SK-N-SH (cell line): ENCODE results near the gene TRPC4.

Experiments
- CTCF ChIP-seq: fragments of 200-600 bp; sonication (generic); IDR thresholded peaks from 2 replicates; pipeline ENCODE4 v1.6.1; 2017; ENCODE audit warnings: antibody characterized with exemption, mild to moderate bottlenecking, moderate library complexity
- EZH2phosphoT487 ChIP-seq: fragments of 200-600 bp; sonication (generic); IDR thresholded peaks from 2 replicates; pipeline ENCODE4 v1.6.1; 2017; ENCODE audit warnings: low read depth, mixed run types, mild to moderate bottlenecking, antibody characterized with exemption, moderate library complexity, borderline replicate concordance
- POLR2AphosphoS5 ChIP-seq: IDR thresholded peaks from 2 replicates; pipeline ENCODE4 v1.6.1; 2012; ENCODE audit warnings: low read depth, low read length
- SIN3A ChIP-seq: IDR thresholded peaks from 2 replicates; pipeline ENCODE4 v1.6.1; 2012; ENCODE audit warnings: low read depth, mild to moderate bottlenecking, low read length, moderate library complexity, borderline replicate concordance

GRCh38 chr13:37594550-37594949, 275.0 kb downstream of the TRPC4 start:
- TF ChIP-seq SIN3A (no peak), POLR2AphosphoS5 (no peak), CTCF (no peak), EZH2phosphoT487 (no peak)
